ENCODE data around the gene SWAP70. TPM values are rescaled to one million over a fixed set of nuclear protein-coding genes. Genes with fewer than 3 reads are reported as not detected.

The SWAP70 gene
- total RNA-seq, 2 experiments from 2014 or later: 8.9 to 9.6 TPM

DNA sequence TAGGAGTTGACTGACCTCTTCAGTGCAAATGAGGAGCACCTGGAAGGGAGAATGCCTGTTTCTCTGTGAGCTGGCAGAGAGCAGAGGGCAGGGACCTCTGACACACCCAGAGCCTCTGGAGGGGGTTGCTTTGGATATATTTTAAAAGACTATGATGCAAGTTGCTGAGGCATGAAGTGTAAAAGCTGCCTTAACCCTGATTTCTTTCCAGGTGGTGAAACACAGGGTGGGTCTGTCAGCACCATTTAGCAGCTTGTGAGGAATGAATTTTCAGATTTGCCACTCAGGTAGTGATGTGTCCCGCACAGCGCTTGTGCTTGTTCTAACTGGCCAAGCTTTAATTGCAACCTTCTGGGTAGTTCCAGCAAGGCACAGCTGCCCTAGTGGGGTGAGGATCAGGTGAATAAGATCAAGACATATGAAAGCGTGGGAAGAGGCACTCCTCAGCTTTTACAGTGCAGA lies 90.2 kb downstream of the SWAP70 start:
- Mint-ChIP-seq H3K27ac (no peak overlapping the region), H3K9me3 (no peaks in the 10 kb centered on the region), H3K27me3 (no peaks in the 10 kb centered on the region), H3K4me3 (no peak overlapping the region), H3K4me1 (ENCODE audit: low read depth) (peaks cover 28% of the 10 kb centered on the region), H3K36me3 (ENCODE audit: low read depth) (peaks cover 1% of the 10 kb centered on the region)
- intact Hi-C loops (cut with micrococcal nuclease): no loop called here
- ChIA-PET CTCF (interaction anchor here (0.7 to 3.1 kb wide), 6 partner anchors 9 to 570 kb away, joined by 3 to 10 read pairs (median 4); no protein-coding TSS in a partner anchor), POLR2A (interaction anchor here (1.2 kb wide), 1 partner anchor 89 kb away, joined by 6 read pairs; no protein-coding TSS in a partner anchor)
- TF ChIP-seq CTCF (IDR thresholded peaks at IDR 0.05): no peak
- DNase-seq: no peak
- no peak for ATAC-seq

- TF ChIP-seq CTCF (IDR thresholded peaks at IDR 0.05): no peak
- ChIA-PET CTCF (interaction anchor here (1.4 to 3.1 kb wide), 3 partner anchors 142 to 221 kb away, joined by 6 to 10 read pairs (median 7); no protein-coding TSS in a partner anchor), POLR2A (no interaction called here)
- Mint-ChIP-seq H3K9me3 (no peaks in the 10 kb centered on the region), H3K27me3 (no peaks in the 10 kb centered on the region), H3K4me3 (no peak overlapping the region), H3K4me1 (ENCODE audit: low read depth) (peaks cover 43% of the 10 kb centered on the region), H3K27ac (no peak overlapping the region), H3K36me3 (ENCODE audit: low read depth) (peaks cover 4% of the 10 kb centered on the region)
- ATAC-seq (no peak), DNase-seq (no peak)
- intact Hi-C loops (cut with micrococcal nuclease): loop anchor here (5.0 kb wide), 1 partner anchor 552 kb away; the partner anchor contains the start of gene ADM
These were observed 91.8 kb downstream of the SWAP70 start for GRCh38 chr11:9755561-9756185.

DNA sequence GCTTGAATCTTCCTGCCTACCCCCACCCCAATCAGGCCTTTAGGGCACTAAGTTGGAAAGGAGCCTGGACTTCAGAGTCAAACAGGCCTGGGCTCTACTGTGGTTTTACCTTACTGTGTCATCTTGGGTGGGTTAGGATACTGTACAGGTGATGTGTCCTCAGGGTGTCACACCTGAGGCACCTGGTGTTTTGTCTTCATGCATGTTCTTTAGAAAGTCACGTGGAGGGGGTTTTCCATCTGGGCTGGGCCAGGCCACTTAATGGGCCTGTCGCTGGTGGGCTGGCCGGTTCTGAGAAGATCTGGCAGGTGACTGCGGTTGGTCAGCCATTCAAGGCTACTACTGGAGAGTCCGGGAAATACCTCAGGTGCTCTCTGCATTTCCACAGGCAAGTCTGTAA lies 92.6 kb downstream of the SWAP70 start:
- H3K27ac Mint-ChIP-seq: no peak overlapping the region
- H3K4me3 Mint-ChIP-seq: no peak overlapping the region
- ChIA-PET POLR2A (no interaction called here), CTCF (interaction anchor here (0.9 to 3.1 kb wide), 3 partner anchors 8 to 222 kb away, joined by 4 to 10 read pairs (median 6); no protein-coding TSS in a partner anchor)
- H3K9me3 Mint-ChIP-seq: no peaks in the 10 kb centered on the region
- H3K4me1 Mint-ChIP-seq (ENCODE audit: low read depth): peaks cover 48% of the 10 kb centered on the region
- H3K27me3 Mint-ChIP-seq: no peaks in the 10 kb centered on the region
- peaks cover 6% of the 10 kb centered on the region for H3K36me3 Mint-ChIP-seq (ENCODE audit: low read depth)
- no peak for DNase-seq
- intact Hi-C loops (cut with micrococcal nuclease): loop anchor here (5.0 kb wide), 1 partner anchor 551 kb away; the partner anchor contains the start of gene ADM
- ATAC-seq: no peak
- no peak for TF ChIP-seq CTCF (IDR thresholded peaks at IDR 0.05)

DNA sequence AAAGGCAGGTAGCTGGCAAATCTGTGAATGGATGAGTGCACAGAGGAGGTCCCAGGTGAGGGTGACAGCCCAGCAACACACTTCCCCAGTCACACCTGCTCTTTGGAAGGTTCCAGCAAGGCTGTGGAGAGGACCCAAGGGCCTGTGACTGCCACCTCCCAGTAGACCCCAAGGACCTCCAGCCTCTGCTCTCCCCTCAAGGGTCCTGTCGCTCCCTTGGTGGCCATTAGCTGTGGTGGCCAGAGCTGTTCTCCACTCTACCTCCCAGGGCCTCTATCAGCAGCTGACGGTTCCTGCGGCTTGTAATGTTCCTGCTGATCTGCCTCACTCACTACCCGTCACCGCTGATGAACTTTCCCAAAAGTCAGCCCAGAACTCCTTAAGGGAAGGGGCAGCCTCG lies 93.0 kb downstream of the SWAP70 start:
- Mint-ChIP-seq H3K27ac (no peak overlapping the region), H3K4me3 (no peak overlapping the region), H3K4me1 (ENCODE audit: low read depth) (peaks cover 52% of the 10 kb centered on the region), H3K36me3 (ENCODE audit: low read depth) (peaks cover 6% of the 10 kb centered on the region), H3K9me3 (no peaks in the 10 kb centered on the region), H3K27me3 (no peaks in the 10 kb centered on the region)
- intact Hi-C loops (cut with micrococcal nuclease): loop anchor here (5.0 kb wide), 1 partner anchor 550 kb away; the partner anchor contains the start of gene ADM
- TF ChIP-seq CTCF (IDR thresholded peaks at IDR 0.05): no peak
- CTCF ChIA-PET: interaction anchor here (0.9 to 3.1 kb wide), 3 partner anchors 8 to 143 kb away, joined by 3 to 10 read pairs (median 4); no protein-coding TSS in a partner anchor
- no peak for ATAC-seq
- POLR2A ChIA-PET: interaction anchor here (0.5 kb wide), 1 partner anchor 646 kb away, joined by 3 read pairs; no protein-coding TSS in a partner anchor
- DNase-seq: no peak

All from activated CD8-positive, alpha-beta T cell treated with anti-CD3 and anti-CD28 coated beads for 36 hours (primary cell).